Measurements from ENCODE around the gene COPS9.

DNA sequence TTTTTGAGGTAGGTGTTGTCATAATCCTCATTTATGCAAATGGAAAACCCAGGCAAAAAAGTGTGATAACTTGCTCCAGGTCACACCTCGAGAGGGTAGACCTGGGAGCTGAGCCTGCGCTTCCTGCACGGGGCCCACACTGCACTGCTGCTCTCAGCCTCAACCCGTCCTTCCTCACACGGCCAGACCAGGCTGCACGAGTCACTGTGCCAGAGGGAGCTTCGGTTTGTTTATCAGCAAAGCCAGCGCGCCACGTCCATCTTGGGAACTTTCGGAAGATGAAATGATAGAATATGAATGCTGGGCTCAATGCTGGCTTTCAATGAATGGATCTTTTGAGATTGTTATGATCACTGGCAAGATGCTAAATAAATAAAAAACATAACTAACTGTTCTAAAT is 14.4 kb downstream of the COPS9 start:
- TF ChIP-seq, protein P1, sequence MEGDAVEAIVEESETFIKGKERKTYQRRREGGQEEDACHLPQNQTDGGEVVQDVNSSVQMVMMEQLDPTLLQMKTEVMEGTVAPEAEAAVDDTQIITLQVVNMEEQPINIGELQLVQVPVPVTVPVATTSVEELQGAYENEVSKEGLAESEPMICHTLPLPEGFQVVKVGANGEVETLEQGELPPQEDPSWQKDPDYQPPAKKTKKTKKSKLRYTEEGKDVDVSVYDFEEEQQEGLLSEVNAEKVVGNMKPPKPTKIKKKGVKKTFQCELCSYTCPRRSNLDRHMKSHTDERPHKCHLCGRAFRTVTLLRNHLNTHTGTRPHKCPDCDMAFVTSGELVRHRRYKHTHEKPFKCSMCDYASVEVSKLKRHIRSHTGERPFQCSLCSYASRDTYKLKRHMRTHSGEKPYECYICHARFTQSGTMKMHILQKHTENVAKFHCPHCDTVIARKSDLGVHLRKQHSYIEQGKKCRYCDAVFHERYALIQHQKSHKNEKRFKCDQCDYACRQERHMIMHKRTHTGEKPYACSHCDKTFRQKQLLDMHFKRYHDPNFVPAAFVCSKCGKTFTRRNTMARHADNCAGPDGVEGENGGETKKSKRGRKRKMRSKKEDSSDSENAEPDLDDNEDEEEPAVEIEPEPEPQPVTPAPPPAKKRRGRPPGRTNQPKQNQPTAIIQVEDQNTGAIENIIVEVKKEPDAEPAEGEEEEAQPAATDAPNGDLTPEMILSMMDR (IDR thresholded peaks at IDR 0.05; ENCODE audit: low read depth, low read length) = no peak
- TF ChIP-seq POLR2A (IDR thresholded peaks at IDR 0.05; ENCODE audit: extremely low read depth, insufficient read length) = no peak
- TF ChIP-seq, protein P2, sequence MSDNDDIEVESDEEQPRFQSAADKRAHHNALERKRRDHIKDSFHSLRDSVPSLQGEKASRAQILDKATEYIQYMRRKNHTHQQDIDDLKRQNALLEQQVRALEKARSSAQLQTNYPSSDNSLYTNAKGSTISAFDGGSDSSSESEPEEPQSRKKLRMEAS (IDR thresholded peaks at IDR 0.05; ENCODE audit: low read depth, low read length) = no peak

Data from NB4 (cell line).